GM11168 (cell line): ENCODE data around the gene DAB2IP.
"Not testable (repeated sequence)": the region's sequence is repeated elsewhere in the genome, so short reads cannot be mapped to it uniquely, and the experiment has no call there.

Experiments
- in situ Hi-C: fragments of 300-500 bp; cut with MboI; formaldehyde crosslinking; loops from one replicate; pipeline ENCODE4 v1.12.0; 2022; ENCODE audit warnings: low sequenced_read_pairs; ENCODE audit not compliant: unreplicated experiment

The DAB2IP gene

GRCh38 chr9:121781701-121782464 lies 130.4 kb downstream of the DAB2IP start:
- in situ Hi-C loops = no loop called here

GRCh38 chr9:121782514-121783110 lies 131.2 kb downstream of the DAB2IP start:
- in situ Hi-C loops = no loop called here

- in situ Hi-C loops = no loop called here
Observed at GRCh38 chr9:121783111-121783510, 131.7 kb downstream of the DAB2IP start.

GRCh38 chr9:121783521-121784507 lies 132.4 kb downstream of the DAB2IP start:
- in situ Hi-C loops = no loop called here

- in situ Hi-C loops = no loop called here
Observed at GRCh38 chr9:121784731-121785411, 133.4 kb downstream of the DAB2IP start.

- in situ Hi-C loops = no loop called here
Observed at GRCh38 chr9:121785673-121786542, 134.5 kb downstream of the DAB2IP start.

GRCh38 chr9:121786543-121786948 lies 135.1 kb downstream of the DAB2IP start:
- in situ Hi-C loops = no loop called here

- in situ Hi-C loops = no loop called here
Observed at GRCh38 chr9:121786998-121787422, 135.6 kb downstream of the DAB2IP start.

GRCh38 chr9:121788686-121789366 lies 137.4 kb downstream of the DAB2IP start:
- in situ Hi-C loops = no loop called here

GRCh38 chr9:121790841-121791240 lies 139.4 kb downstream of the DAB2IP start:
- in situ Hi-C loops = no loop called here

GRCh38 chr9:121792476-121792875 lies 141.0 kb downstream of the DAB2IP start:
- in situ Hi-C loops = not testable (repeated sequence)

- in situ Hi-C loops = not testable (repeated sequence)
Observed at GRCh38 chr9:121794334-121794733, 142.9 kb downstream of the DAB2IP start.

GRCh38 chr9:121797081-121797480 lies 145.6 kb downstream of the DAB2IP start:
- in situ Hi-C loops = no loop called here

- in situ Hi-C loops = no loop called here
Observed at GRCh38 chr9:121798941-121799340, 147.5 kb downstream of the DAB2IP start.

- in situ Hi-C loops = no loop called here
Observed at GRCh38 chr9:121800376-121800775, 148.9 kb downstream of the DAB2IP start.

- in situ Hi-C loops = no loop called here
Observed at GRCh38 chr9:121801579-121801978, 150.1 kb downstream of the DAB2IP start.

- in situ Hi-C loops = no loop called here
Observed at GRCh38 chr9:121802753-121803152, 151.3 kb downstream of the DAB2IP start.

GRCh38 chr9:121807069-121807822 lies 155.8 kb downstream of the DAB2IP start:
- in situ Hi-C loops = no loop called here
